Stimulated activated CD8-positive, alpha-beta memory T cell treated with anti-CD3 and anti-CD28 coated beads, Interleukin-7, amount 100 ng/mL, for 1 hour (primary cell): ENCODE data around the gene LZTS2.
"Not testable (repeated sequence)": the region's sequence is repeated elsewhere in the genome, so short reads cannot be mapped to it uniquely, and the experiment has no call there.

Experiments
- DNase-seq, 2 donors: peaks; one replicate each; pipeline ENCODE4 v3.0.0-alpha.2; 2020; ENCODE audit warnings: low read depth in 2 of 2

The LZTS2 gene

DNA sequence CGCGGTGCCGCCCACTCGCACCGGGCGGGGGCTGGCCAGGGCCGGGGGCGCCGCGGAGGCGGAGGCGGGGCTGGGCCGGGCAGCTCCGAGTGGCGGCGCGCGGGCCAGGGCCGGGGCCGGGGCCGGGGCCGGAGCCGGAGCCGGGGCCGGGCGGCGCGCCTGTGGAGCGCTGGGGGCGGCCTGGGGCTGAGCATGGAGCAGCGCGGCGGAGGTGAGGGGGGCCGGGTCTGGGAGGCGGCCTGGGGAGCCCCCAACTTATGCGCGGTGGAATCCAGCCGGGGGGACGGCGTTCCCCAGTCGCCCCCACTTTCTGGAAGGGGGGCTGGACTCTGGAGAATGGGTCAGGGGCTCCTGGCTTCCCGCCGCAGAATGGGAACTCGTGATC, at the start of gene LZTS2:
Gene LZTS2 (plus strand): TSS at position 67 of the 385 bp plus-strand sequence. CDS start 2,731 bp downstream, outside the sequence.
- no peak for DNase-seq

- no peak for DNase-seq
Observed at GRCh38 chr10:100960251-100960650, 39.4 kb upstream of the LZTS2 start.

GRCh38 chr10:100962351-100963080, 37.1 kb upstream of the LZTS2 start:
- no peak for DNase-seq

DNA sequence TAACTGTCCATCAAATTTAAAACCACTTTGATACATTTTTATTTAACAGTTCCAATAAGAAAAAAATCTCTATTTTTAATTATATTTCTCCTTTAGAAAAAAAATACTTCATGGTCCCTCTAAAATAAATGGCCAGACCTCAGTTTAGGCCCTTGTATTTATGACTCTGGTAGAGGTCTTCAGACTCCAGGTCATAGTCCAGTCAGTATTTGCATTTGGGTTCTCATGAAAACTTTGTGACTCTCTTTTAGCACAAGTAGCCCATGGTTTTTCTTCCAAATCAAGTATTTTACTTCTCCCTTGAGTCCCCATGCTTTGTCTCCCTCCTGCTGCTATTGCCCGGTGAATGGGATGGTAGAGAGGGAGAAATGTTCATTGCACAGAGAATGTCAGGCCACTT, 35.8 kb upstream of the LZTS2 start:
- no peak for DNase-seq

- DNase-seq, result no peak
Observed at GRCh38 chr10:100965820-100966219, 33.8 kb upstream of the LZTS2 start.

DNA sequence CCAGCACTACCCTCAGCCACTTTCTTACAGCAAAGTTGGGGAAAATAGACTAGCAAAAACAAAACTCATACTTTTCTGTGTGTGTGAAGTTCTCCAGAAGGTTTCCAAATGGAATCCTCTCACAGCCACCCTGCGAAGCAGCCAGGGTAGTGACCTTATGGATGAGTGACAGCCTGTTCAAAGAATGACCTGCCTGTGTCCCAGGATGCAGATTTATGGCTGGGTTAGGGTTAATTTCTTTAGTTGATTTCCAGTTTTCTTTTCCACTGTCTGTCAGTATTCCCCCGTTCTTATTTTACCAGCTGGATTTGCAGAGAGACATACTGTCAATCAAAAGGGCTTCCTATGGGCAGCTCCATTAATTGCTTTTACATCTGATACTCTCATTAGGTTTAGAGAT, 32.7 kb upstream of the LZTS2 start:
- no peak for DNase-seq

GRCh38 chr10:100967332-100967731, 32.3 kb upstream of the LZTS2 start:
- DNase-seq, result no peak

GRCh38 chr10:100968062-100968736, 31.4 kb upstream of the LZTS2 start:
- no peak for DNase-seq

- no peak for DNase-seq
Observed at GRCh38 chr10:100968863-100969186, 30.8 kb upstream of the LZTS2 start.

DNA sequence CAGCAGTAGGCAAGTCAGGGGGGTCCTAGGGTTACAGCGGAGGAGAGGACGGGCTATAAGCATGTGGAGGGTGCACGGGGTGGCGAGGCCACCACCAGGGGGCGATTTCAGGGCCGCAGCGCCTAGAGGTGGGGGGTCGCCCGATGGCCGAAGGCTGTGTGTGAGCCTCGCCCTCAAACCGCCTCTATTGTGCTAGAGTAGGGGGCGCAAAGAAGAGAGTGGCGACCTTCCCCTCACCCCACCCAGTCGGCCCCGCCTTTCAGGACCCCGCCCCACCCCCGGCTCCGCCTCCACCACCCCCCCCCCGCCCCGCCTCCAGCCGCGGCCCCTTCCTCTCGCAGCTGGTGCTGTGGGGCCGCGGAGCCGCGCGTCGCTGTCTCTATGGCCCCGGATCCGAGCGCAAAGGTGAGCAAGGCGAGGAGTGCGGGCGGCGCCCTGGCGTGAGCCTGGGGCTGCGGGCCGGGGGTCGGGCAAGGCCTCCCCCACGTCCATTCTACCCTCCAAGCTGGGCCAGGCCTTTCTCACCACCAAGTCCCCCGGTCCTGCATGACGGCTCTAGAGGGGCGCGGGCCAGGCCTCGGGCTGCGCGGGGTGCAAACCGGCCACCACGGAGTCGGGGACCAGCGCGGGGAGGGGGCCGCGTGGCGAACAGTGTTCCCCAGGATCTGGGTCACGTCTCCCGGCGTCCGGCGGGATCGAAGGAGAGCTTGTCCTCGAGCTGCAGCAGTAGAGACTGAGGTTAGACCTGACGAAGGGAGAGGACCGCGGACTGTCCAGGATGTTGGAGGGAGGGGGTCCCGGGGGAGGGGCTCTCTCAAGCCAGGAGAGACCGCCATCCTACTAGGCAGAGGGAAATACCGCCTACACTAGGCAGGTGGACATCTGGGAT, 30.2 kb upstream of the LZTS2 start, which contains the start of gene SEMA4G:
Gene SEMA4G (plus strand): TSS at position 318 of the 889 bp plus-strand sequence. CDS start 3,409 bp downstream, outside the sequence.
- peak in 1 of 2 donors; percentile 6 for DNase-seq

DNA sequence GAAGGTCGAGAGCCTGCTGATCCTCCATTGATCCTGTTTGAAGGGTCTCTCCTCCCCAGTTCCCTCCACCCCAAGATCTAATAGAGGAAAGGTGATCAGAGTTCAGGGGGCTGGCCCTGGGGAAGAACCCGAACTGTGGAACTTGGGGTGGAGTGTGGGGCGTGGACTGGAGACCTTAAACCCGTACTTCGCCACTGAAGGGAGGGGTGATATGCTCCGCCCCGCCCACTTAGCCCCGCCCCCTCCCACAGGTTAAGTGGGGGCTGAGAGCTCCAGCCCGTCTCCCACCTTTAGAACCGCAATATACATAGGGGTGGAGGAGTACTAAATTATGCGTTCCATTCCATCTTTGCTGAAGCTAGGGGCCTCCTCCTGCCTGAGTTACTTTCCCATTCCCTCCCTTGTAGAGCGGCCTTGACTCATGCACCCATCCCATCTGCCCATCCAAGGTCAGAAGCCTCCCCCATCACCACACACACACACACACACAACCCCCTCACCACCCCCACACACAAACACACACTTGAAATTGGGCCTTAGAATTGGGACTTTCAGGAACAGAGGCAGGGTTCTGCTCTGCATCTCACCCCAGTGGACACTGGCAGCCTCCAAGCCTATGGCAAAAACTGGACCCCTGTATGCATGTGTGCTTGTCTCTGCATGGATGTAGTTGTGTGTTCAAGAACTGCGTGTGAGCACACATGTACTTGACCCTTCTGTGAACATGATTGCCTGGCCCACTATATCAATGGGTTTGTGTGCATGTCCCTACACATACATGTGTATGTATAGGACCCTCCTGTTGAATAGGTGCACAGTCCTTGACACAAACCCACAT, 29.3 kb upstream of the LZTS2 start:
- DNase-seq, result peak in 1 of 2 donors; percentile 8

GRCh38 chr10:100970914-100971811, 28.4 kb upstream of the LZTS2 start:
- DNase-seq, result no peak

GRCh38 chr10:100972115-100972903, 27.3 kb upstream of the LZTS2 start:
- no peak for DNase-seq

GRCh38 chr10:100972904-100973535, 26.6 kb upstream of the LZTS2 start:
- no peak for DNase-seq

GRCh38 chr10:100975397-100975796, 24.2 kb upstream of the LZTS2 start:
- not testable (repeated sequence) for DNase-seq

GRCh38 chr10:100976906-100977305, 22.7 kb upstream of the LZTS2 start:
- DNase-seq, result no peak

- DNase-seq, result no peak
Observed at GRCh38 chr10:100977436-100977835, 22.2 kb upstream of the LZTS2 start.

- no peak for DNase-seq
Observed at GRCh38 chr10:100978121-100978900, 21.3 kb upstream of the LZTS2 start.

GRCh38 chr10:100978901-100979195, 20.8 kb upstream of the LZTS2 start:
- no peak for DNase-seq
